RPMI7951 (cell line): ENCODE data around the gene OR6X1. TPM values are rescaled to one million over a fixed set of nuclear protein-coding genes. Genes with fewer than 3 reads are reported as not detected.

ENCODE experiments used
- total RNA-seq: library from RNA; depleted of rRNA; stranded (reverse); fragments of >200 nt; shearing (Covaris generic); gene quantifications from 2 replicates; pipeline ENCODE4 v1.2.3, GENCODE V29; 2014; rRNA removed

The OR6X1 gene
- total RNA-seq, 1 experiment from 2014 or later, result not detected

Other genes with a start within 250 kb of the OR6X1 start
- gene SCN3B, start 99.9 kb downstream of the OR6X1 start, total RNA-seq, result not detected in 2 replicates
- gene ZNF202, start 12.9 kb downstream of the OR6X1 start, total RNA-seq, result 5.5 and 11.3 TPM in 2 replicates
- gene OR6M1, start 51.8 kb upstream of the OR6X1 start, total RNA-seq, result not detected in 2 replicates
- gene TMEM225, start 131.2 kb upstream of the OR6X1 start, total RNA-seq, result not detected in 2 replicates
- not detected in 2 replicates for gene OR8D4, start 147.6 kb upstream of the OR6X1 start, total RNA-seq
- not detected in 2 replicates for gene OR4D5, start 185.1 kb upstream of the OR6X1 start, total RNA-seq
- not detected in 2 replicates for gene OR6T1, start 189.3 kb upstream of the OR6X1 start, total RNA-seq
- gene OR10S1, start 223.3 kb upstream of the OR6X1 start, total RNA-seq, result not detected in 2 replicates
- not detected in 2 replicates for gene OR10G6, start 240.6 kb upstream of the OR6X1 start, total RNA-seq